H1 (cell line): ENCODE measurements around the gene DHX57. TPM values are rescaled to one million over a fixed set of nuclear protein-coding genes. Genes with fewer than 3 reads are reported as not detected.

Experiments
- CTCF ChIA-PET: fragments of 300-600 bp; sonication (Branson Sonifier 250); formaldehyde crosslinking; loops from one replicate; lab custom pipeline; 2021; ENCODE audit not compliant: partially characterized antibody; lab: Charles Lee
- POLR2A ChIA-PET: fragments of 300-600 bp; sonication (Branson Sonifier 250); formaldehyde crosslinking; loops from one replicate; lab custom pipeline; 2021; ENCODE audit warnings: inconsistent platforms; ENCODE audit not compliant: partially characterized antibody; lab: Charles Lee
- DNase-seq, 2 experiments: peaks; one replicate each; pipeline versions ENCODE4 v3.0.0 to v3.0.0-alpha.2; 2010 to 2022; ENCODE audit warnings: low spot score in 2 of 2, low read depth in 1 of 2, mixed read lengths in 1 of 2
- FAIRE-seq: peaks from 2 replicates; lab custom pipeline; 2011; peaks lifted over from hg19 to GRCh38; lab: Jason Lieb, UNC
- H2AFZ ChIP-seq: 2 replicates; pipeline ENCODE4 v1.8.1; 2012; ENCODE audit warnings: low read length, inconsistent platforms
- H2AK5ac ChIP-seq: 2 replicates; pipeline ENCODE4 v1.6.1; 2013; ENCODE audit warnings: low read depth, low read length
- H2BK120ac ChIP-seq: replicated peaks from 2 replicates; pipeline ENCODE3; 2013; ENCODE audit warnings: low read depth, low read length, inconsistent platforms
- H2BK12ac ChIP-seq: 2 replicates; pipeline ENCODE4 v1.6.1; 2013; ENCODE audit warnings: low read depth, low read length
- H2BK15ac ChIP-seq: 2 replicates; pipeline ENCODE4 v1.6.1; 2013; ENCODE audit warnings: low read length
- H2BK20ac ChIP-seq: 2 replicates; pipeline ENCODE4 v1.6.1; 2013; ENCODE audit warnings: low read length
- H2BK5ac ChIP-seq: 2 replicates; pipeline ENCODE4 v1.6.1; 2013; ENCODE audit warnings: low read depth, low read length
- H3K14ac ChIP-seq: 2 replicates; pipeline ENCODE4 v1.6.1; 2013; ENCODE audit warnings: inconsistent platforms; ENCODE audit not compliant: insufficient read length
- H3K18ac ChIP-seq: 2 replicates; pipeline ENCODE4 v1.6.1; 2013; ENCODE audit warnings: low read length; ENCODE audit errors: extremely low read depth
- H3K23ac ChIP-seq: 2 replicates; pipeline ENCODE4 v1.6.1; 2013; ENCODE audit warnings: inconsistent platforms; ENCODE audit not compliant: insufficient read length
- H3K23me2 ChIP-seq: 2 replicates; pipeline ENCODE4 v1.6.1; 2013; ENCODE audit warnings: low read depth, low read length
- H3K27ac ChIP-seq: 2 replicates; pipeline ENCODE4 v1.6.1; 2011; ENCODE audit warnings: low read depth, low read length, inconsistent platforms
- H3K27me3 ChIP-seq, 4 experiments: replicated peaks in 1 of 4; 1 replicate in 1 of 4; 2 replicates in 3 of 4; pipeline versions ENCODE4 v1.6.1 to v1.8.1; 2011 to 2013; ENCODE audit warnings: low read length in 3 of 4, mild to moderate bottlenecking in 3 of 4, inconsistent platforms in 2 of 4, mixed read lengths in 2 of 4, moderate library complexity in 1 of 4; ENCODE audit not compliant: control insufficient read depth in 3 of 4, insufficient read depth in 3 of 4; ENCODE audit errors: extremely low read depth in 1 of 4
- H3K36me3 ChIP-seq, 4 experiments: 2 replicates each; pipeline versions ENCODE4 v1.6.1 to v1.8.1; 2011 to 2013; ENCODE audit warnings: mild to moderate bottlenecking in 4 of 4, low read length in 3 of 4, moderate library complexity in 2 of 4, control low read depth in 1 of 4, inconsistent platforms in 1 of 4; ENCODE audit not compliant: insufficient read depth in 4 of 4, control insufficient read depth in 2 of 4
- H3K4ac ChIP-seq: replicated peaks from 2 replicates; pipeline ENCODE3; 2013; ENCODE audit warnings: low read length, low read depth, mixed read lengths, inconsistent platforms; ENCODE audit not compliant: insufficient read length
- H3K4me1 ChIP-seq, 4 experiments: replicated peaks in 1 of 4; 1 replicate in 1 of 4; 2 replicates in 3 of 4; pipeline versions ENCODE4 v1.6.1 to v1.8.1; 2011 to 2013; ENCODE audit warnings: low read length in 3 of 4, inconsistent platforms in 2 of 4, mixed read lengths in 1 of 4; ENCODE audit not compliant: insufficient read depth in 4 of 4, control insufficient read depth in 3 of 4
- H3K4me2 ChIP-seq, 2 experiments: 2 replicates each; pipeline versions ENCODE4 v1.6.1 to v1.8.1; 2011 to 2013; ENCODE audit warnings: low read depth in 2 of 2, low read length in 2 of 2, control low read depth in 1 of 2, inconsistent platforms in 1 of 2, mild to moderate bottlenecking in 1 of 2; ENCODE audit not compliant: insufficient read depth in 1 of 2
- H3K4me3 ChIP-seq, 4 experiments: fragments of 200-600, 300-600 bp in 1 of 4; sonication (generic), shearing (Covaris generic), sonication (Bioruptor Twin) in 1 of 4; 2 replicates each; pipeline versions ENCODE4 v1.5.1 to v1.8.1; 2011 to 2016; ENCODE audit warnings: low read length in 4 of 4, low read depth in 3 of 4, control low read depth in 2 of 4, inconsistent platforms in 2 of 4, mild to moderate bottlenecking in 2 of 4, mixed read lengths in 1 of 4, moderate library complexity in 1 of 4; ENCODE audit not compliant: insufficient read depth in 2 of 4; ENCODE audit errors: extremely low read depth in 1 of 4
- H3K56ac ChIP-seq: replicated peaks from 2 replicates; pipeline ENCODE3; 2013; ENCODE audit warnings: low read depth, mild to moderate bottlenecking, mixed read lengths, low read length, inconsistent platforms; ENCODE audit not compliant: insufficient read length
- H3K79me1 ChIP-seq: 2 replicates; pipeline ENCODE4 v1.6.1; 2013; ENCODE audit warnings: low read depth, low read length, control low read depth
- H3K79me2 ChIP-seq, 2 experiments: 2 replicates each; pipeline versions ENCODE4 v1.6.1 to v1.8.1; 2012 to 2013; ENCODE audit warnings: low read length in 2 of 2, mild to moderate bottlenecking in 2 of 2, inconsistent platforms in 1 of 2; ENCODE audit not compliant: insufficient read depth in 2 of 2, control insufficient read depth in 1 of 2
- H3K9ac ChIP-seq, 4 experiments: replicated peaks in 1 of 4; 1 replicate in 1 of 4; 2 replicates in 3 of 4; pipeline versions ENCODE4 v1.6.1 to v1.8.1; 2011 to 2013; ENCODE audit warnings: low read depth in 3 of 4, low read length in 3 of 4, control low read depth in 2 of 4, mild to moderate bottlenecking in 2 of 4, moderate library complexity in 2 of 4, inconsistent platforms in 1 of 4; ENCODE audit errors: extremely low read depth in 1 of 4
- H3K9me3 ChIP-seq, 2 experiments: 2 replicates each; pipeline versions ENCODE4 v1.6.1 to v1.8.1; 2012 to 2013; ENCODE audit warnings: mild to moderate bottlenecking in 2 of 2, moderate library complexity in 2 of 2, control low read depth in 1 of 2, inconsistent platforms in 1 of 2, low read depth in 1 of 2, low read length in 1 of 2, mixed read lengths in 1 of 2; ENCODE audit not compliant: insufficient read depth in 2 of 2
- H4K20me1 ChIP-seq, 2 experiments: replicated peaks in 1 of 2; 2 replicates each; pipeline versions ENCODE3 to v1.8.1; 2011 to 2013; ENCODE audit warnings: inconsistent platforms in 2 of 2, low read length in 2 of 2, mild to moderate bottlenecking in 1 of 2; ENCODE audit not compliant: insufficient read depth in 2 of 2, control insufficient read depth in 1 of 2
- H4K5ac ChIP-seq: 2 replicates; pipeline ENCODE4 v1.6.1; 2013; ENCODE audit warnings: low read length, low read depth, mixed read lengths, inconsistent platforms; ENCODE audit not compliant: insufficient read length
- H4K8ac ChIP-seq: 2 replicates; pipeline ENCODE4 v1.8.0; 2013; ENCODE audit warnings: mild to moderate bottlenecking, moderate library complexity, low read length, inconsistent platforms; ENCODE audit not compliant: insufficient read depth; ENCODE audit errors: extremely low read depth
- H4K91ac ChIP-seq: replicated peaks from 2 replicates; pipeline ENCODE3; 2013; ENCODE audit warnings: low read length, mixed read lengths, inconsistent platforms; ENCODE audit not compliant: insufficient read length
- EGR1 ChIP-seq: IDR thresholded peaks from 2 replicates; pipeline ENCODE4 v1.6.1; 2011; ENCODE audit warnings: low read depth, low read length, borderline replicate concordance
- MAFK ChIP-seq: IDR thresholded peaks from 2 replicates; pipeline ENCODE4 v1.6.1; 2012; ENCODE audit warnings: low read depth, mild to moderate bottlenecking, improper control_type of control experiment, low read length
- RBBP5 ChIP-seq: IDR thresholded peaks from 2 replicates; pipeline ENCODE4 v1.7.1; 2012; ENCODE audit warnings: low read depth, mild to moderate bottlenecking, inconsistent platforms, low read length, moderate library complexity, borderline replicate concordance
- SRF ChIP-seq: IDR thresholded peaks from 2 replicates; pipeline ENCODE4 v1.6.1; 2011; ENCODE audit warnings: mild to moderate bottlenecking, low read depth, low read length, moderate library complexity
- WGBS, 2 experiments: shearing (Covaris generic) in 1 of 2; methylation state at CpG; one replicate each; pipeline versions ENCODE4 v1.1.6 to v1.1.7; 2013 to 2015; ENCODE audit warnings: low lambda C conversion rate in 2 of 2, mixed read lengths in 2 of 2, inconsistent platforms in 1 of 2, low coverage in 1 of 2, missing lambda C conversion rate in 1 of 2; ENCODE audit not compliant: insufficient replicate concordance in 2 of 2, insufficient coverage in 1 of 2, insufficient read length in 1 of 2; ENCODE audit errors: extremely low coverage in 1 of 2, missing lambda C conversion rate in 1 of 2; 5-methylcytosine and 5-hydroxymethylcytosine counted together
- polyA plus RNA-seq, 7 experiments: library from polyadenylated mRNA; depleted of rRNA in 3 of 7; stranded (reverse) in 5 of 7; unstranded in 2 of 7; fragments of >200 nt in 5 of 7; fragments of 200-250 nt in 2 of 7; gene quantifications; 1 replicate in 5 of 7; 2 replicates in 1 of 7; 4 replicates in 1 of 7; pipeline versions ENCODE4 v1.2.1 to v1.2.3, GENCODE V29; 2011 to 2013; ENCODE audit warnings: missing spikeins in 2 of 7, mixed read lengths in 2 of 7
- total RNA-seq: library from RNA; stranded (reverse); fragmentation: NEBNext Ultra II Directional; extraction: Animal tissue kit (Norgen Biotek cat#: 25700); gene quantifications from 2 replicates; pipeline ENCODE4 v1.2.1, GENCODE V29; 2021

Gene DHX57
- total and polyA plus RNA-seq, 2 of the 8 experiments (the other 6 are each of a cell fraction or from before 2014, with no cell fraction given) = 10.7 to 32.9 TPM

- no peak overlapping the region for H3K14ac ChIP-seq
- H3K36me3 ChIP-seq = peaks cover 5 to 29% (median 22%) of the 10 kb centered on the region in 4 experiments; a peak in 7 of 8 replicates
- H4K8ac ChIP-seq = no peak overlapping the region
- no peak overlapping the region for H3K4me3 ChIP-seq
- H2BK120ac ChIP-seq = no peak overlapping the region
- H3K27me3 ChIP-seq = no peaks in the 10 kb centered on the region
- 93% methylated on average over 2 of the region's 2 CpGs; no CpG with 5 or more reads in 1 of the 2 experiments for WGBS, 2 experiments
- no peak overlapping the region for H2AFZ ChIP-seq
- no peak overlapping the region for H3K9ac ChIP-seq
- no peak overlapping the region for H3K23ac ChIP-seq
- no peak overlapping the region for H2BK20ac ChIP-seq
- H3K18ac ChIP-seq = no peak overlapping the region
- H2BK5ac ChIP-seq = no peak overlapping the region
- no peaks in the 10 kb centered on the region for H3K9me3 ChIP-seq
- H3K79me2 ChIP-seq = no peaks in the 10 kb centered on the region
- no peak overlapping the region for H3K27ac ChIP-seq
- H4K20me1 ChIP-seq = no peaks in the 10 kb centered on the region
- H3K56ac ChIP-seq = no peak overlapping the region
- H3K23me2 ChIP-seq = no peaks in the 10 kb centered on the region
- ChIA-PET CTCF (interaction anchor here (2.7 kb wide), 1 partner anchor 10 kb away, joined by 11 read pairs; no protein-coding TSS in a partner anchor), POLR2A (interaction anchor here (1.5 kb wide), 2 partner anchors 74 to 81 kb away, joined by 4 to 6 read pairs; partner anchors contain the start of gene SRSF7)
- H3K4me1 ChIP-seq = peaks cover 0 to 3% (median 0%) of the 10 kb centered on the region in 4 experiments; a peak in 1 of 7 replicates
- H4K91ac ChIP-seq = no peak overlapping the region
- H2BK12ac ChIP-seq = no peak overlapping the region
- no peaks in the 10 kb centered on the region for H3K79me1 ChIP-seq
- no peak overlapping the region for H2AK5ac ChIP-seq
- H4K5ac ChIP-seq = no peak overlapping the region
- H2BK15ac ChIP-seq = no peak overlapping the region
- H3K4ac ChIP-seq = no peak overlapping the region
- TF ChIP-seq SRF = no peak
- TF ChIP-seq EGR1 = no peak
- peak; percentile 15; the same call in 1 of the 2 replicates for TF ChIP-seq MAFK
- TF ChIP-seq RBBP5 = no peak
- DNase-seq = no peak
- no peak overlapping the region for H3K4me2 ChIP-seq
- no peak for FAIRE-seq
Measured at GRCh38 chr2:38824906-38825305, 50.8 kb downstream of the DHX57 start.
